NCI-H226 (cell line): Measurements from ENCODE around the gene OLA1.

ENCODE experiments used
- DNase-seq: peaks from one replicate; pipeline ENCODE4 v3.0.0-alpha.2; 2015

The OLA1 gene

DNA sequence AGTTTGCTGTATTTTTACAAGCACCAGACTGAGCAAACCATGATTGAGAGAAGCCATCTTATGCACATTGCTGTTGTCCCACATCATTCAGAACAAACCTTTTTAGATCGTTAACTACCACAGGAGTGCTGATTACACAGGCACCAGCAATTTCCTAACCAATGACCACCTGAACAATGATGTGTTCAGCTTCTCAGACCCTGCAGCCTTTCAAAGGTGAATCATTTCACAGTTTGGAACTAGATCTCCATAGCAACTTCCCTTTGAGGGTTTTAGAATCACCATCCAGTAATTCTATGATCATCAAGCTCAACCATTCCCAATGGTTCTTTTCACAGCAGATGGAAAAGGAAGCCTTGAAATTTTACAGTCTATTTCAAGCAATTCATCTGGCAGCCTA lies 71.4 kb downstream of the OLA1 start:
- DNase-seq = peak; percentile 78

DNA sequence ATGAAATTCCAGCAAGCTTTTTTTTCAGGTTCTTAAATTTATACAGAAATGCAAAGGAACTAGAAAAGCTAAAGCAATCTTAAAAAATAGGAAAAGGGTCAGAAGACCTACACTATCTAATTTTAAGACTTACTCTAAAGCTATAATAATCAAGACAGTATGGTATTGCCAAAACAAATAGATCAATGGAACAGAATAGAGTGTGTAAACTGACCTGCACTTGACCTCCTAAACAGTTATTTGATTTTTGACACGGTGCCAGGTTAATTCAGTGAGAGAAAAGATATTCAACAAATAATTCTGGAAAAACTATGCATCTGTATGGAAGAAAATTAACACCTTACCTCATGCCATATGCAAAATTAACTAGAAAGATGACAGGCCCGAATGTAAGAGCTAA lies 73.6 kb downstream of the OLA1 start:
- DNase-seq = no peak

DNA sequence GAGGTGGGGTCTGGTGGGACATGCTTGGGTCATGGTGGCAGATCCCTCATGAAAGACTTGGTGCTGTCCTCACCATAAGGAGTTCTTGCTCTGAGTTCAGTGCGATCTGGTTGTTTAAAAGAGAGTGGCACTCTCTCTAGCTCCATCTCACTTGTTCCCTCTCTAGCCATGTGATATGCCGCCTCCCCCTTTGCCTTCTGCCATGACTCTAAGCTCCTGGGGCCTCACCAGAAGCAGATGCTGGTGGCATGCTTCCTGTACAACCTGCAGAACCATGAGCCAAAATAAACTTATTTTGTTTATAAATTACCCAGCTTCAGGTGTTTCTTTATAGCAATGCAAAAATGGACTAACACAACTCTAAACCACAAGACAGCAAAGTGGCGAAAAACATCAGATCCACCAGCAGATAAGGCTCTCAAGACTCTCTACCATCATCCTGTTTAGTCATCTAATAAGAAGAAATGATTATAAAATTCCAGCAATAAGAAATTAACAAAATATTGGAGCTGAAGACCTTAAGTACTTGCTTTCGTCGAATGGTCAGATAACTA lies 75.5 kb downstream of the OLA1 start:
- DNase-seq = no peak

DNA sequence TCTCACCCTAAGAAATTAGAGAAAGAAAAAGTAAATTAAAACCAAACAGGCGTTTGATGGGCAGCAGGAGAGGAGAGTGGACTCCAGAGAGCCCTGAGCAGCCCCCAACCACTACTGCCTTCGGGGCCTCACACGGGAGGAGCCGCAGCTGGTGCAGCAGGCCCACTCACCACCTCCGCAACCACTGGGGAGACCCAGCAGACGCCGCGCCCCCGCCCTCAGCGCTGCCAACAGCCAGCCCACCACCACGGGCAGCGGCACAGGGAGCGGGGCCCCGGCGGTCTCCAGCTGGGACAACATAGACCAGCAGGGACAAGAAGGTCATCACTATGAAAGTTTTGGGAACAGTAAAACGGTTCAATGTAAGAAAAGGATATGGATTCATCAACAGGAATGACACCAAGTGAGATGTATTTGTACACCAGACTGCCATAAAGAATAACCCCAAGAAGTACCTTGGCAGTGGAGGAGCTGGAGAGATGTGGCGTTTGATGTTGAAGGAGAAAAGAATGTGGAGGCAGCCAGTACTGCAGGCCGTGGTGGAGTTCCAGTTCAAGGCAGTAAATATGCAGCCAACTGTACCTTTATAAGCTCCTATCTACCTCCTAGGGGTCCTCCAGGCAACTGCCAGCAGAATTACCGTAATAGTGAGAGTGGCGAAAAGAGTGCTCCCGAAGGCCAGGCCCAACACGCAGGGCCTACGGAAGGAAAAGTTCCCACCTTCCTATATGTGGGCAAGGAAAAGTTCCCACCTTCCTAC lies 76.5 kb downstream of the OLA1 start:
- no peak for DNase-seq

GRCh38 chr2:174169372-174169771 lies 79.0 kb downstream of the OLA1 start:
- no peak for DNase-seq

DNA sequence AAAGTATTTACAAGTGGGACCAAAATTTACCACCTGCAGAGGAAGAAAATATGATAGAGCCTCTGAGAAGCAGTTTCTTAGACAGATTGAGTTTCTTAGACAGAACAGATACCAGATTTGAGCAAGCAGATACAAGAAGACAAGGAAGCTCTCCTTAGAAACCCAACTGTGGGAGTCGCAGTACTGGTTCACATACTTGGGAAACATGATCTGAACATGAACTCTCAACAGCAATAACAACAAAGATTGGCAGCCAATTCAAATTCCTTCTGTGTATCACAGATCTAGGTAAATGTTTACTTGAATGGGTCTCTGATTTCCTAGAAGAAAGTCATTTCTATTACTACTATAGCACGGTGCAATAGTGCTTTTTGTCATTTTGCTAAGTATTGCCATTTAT lies 82.1 kb downstream of the OLA1 start:
- DNase-seq = peak; percentile 72

DNA sequence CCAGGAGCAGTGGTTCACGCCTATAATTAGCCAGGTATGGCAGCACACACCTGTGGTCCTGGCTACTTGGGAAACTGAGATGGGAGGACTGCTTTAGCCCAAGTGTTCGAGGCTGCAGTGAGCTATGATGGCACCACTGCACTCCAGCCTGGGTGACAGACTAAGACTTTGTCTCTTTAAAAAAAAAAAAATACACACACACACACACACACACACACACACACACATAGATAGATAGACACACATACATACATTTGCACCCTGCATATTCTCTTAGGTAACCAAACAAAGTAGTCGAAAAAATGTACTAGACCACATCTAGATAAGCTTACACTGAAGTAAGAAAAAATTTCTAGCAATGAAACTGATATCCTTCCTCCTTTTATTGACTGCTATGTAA lies 86.8 kb downstream of the OLA1 start:
- no peak for DNase-seq

- DNase-seq = peak; percentile 12
Observed at GRCh38 chr2:174158003-174158402, 90.3 kb downstream of the OLA1 start.

DNA sequence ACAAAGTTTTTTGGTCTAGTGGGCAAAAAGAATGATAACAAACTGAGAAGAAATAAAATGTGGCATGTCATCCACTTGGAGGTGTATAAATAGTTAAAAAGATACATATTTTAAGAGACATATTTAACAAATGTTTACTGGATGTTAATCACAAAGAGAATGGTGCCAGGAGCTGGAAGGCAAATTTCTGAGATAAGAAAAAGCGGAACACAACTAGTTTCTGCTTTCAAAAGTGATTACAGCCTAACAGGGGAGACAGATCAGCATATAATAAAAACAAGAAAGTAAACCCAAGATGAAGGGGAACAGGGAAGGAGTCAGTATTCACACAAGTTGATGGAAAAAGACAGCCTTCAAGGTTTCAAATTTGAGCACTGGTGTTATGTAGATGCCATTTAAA lies 91.3 kb downstream of the OLA1 start:
- peak; percentile 69 for DNase-seq

GRCh38 chr2:174153757-174154680 lies 94.3 kb downstream of the OLA1 start:
- peak; percentile 69 for DNase-seq

DNA sequence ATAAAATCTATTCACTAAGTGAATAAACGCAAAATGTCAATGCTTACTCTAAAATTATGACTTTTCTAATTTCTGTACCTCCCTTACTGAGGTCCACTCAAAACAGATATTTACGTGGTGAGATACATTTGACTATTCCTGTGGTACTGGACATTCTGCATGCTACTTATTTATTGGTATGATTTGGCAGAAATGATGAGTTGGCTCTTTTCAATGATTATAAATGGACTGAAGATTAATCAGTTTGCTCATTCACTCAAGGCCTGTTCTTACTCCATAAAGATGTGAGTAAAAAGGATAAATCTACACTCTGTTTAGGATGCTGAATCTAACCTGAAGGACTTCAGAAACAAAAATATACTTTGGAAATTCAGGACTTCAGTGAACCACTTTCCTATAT lies 98.8 kb downstream of the OLA1 start:
- no peak for DNase-seq

DNA sequence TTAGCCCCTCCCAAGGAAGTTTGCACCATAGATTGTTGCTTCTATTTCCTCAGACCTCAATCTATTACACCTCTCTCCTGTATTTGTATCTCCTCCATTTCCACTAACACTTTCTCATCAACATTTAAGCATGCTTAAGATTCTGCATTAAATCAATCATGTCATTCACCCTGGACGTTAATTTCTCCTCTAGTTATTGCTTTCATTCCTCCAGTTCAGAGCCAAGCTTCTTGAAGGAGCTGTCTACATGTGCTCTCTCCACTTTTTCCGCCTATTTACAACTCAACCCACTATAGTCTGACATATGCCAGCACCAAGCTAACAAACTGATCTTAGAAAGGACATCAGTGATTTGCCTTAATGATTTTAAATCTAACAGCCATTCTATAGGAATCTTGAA lies 99.5 kb downstream of the OLA1 start:
- no peak for DNase-seq

- DNase-seq = no peak
Observed at GRCh38 chr2:174145827-174146226, 102.5 kb downstream of the OLA1 start.

DNA sequence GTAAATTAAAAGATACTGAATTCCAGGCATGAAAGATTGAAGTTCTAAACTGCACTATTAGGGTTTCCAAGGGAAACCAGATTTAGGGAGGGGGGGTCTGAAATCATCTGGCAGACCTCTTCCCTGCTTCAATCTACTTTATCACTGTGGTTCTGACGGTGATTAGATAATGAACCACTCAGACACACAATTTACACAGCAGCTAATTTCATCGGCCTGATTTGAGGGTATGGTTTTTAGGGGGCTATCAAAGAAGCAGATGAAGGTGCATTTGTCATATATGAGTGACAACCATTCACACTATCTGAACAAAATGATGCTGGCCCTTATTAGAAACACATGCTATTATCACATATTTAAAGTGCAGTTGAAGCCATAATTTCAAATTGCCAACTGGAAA lies 106.0 kb downstream of the OLA1 start:
- no peak for DNase-seq

- peak; percentile 41 for DNase-seq
Observed at GRCh38 chr2:174138161-174138560, 110.2 kb downstream of the OLA1 start.

GRCh38 chr2:174135981-174136380 lies 112.4 kb downstream of the OLA1 start:
- DNase-seq = no peak

GRCh38 chr2:174125090-174125489 lies 123.2 kb downstream of the OLA1 start:
- DNase-seq = no peak

GRCh38 chr2:174124181-174124580 lies 124.2 kb downstream of the OLA1 start:
- DNase-seq = no peak

DNA sequence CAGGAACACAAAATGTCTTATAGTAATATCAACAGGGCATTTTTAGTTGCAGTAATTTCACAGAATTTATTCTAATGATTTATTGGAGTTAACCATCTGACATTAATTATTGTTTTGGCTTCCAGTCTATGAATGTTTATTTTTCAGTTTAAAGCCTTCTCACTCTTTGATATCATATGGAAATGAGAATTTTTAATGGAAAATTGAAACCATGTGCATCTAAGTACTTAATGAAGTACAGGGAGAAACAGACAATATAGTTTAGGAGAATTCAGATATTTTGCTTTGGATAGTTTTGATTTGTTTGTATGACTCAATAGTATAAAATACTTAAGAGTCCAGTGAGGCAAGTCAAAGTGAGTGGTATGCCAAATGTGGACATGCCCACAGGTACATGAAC lies 126.1 kb downstream of the OLA1 start:
- DNase-seq = no peak

- peak; percentile 15 for DNase-seq
Observed at GRCh38 chr2:174121612-174122011, 126.7 kb downstream of the OLA1 start.

GRCh38 chr2:174121175-174121574 lies 127.2 kb downstream of the OLA1 start:
- no peak for DNase-seq

DNA sequence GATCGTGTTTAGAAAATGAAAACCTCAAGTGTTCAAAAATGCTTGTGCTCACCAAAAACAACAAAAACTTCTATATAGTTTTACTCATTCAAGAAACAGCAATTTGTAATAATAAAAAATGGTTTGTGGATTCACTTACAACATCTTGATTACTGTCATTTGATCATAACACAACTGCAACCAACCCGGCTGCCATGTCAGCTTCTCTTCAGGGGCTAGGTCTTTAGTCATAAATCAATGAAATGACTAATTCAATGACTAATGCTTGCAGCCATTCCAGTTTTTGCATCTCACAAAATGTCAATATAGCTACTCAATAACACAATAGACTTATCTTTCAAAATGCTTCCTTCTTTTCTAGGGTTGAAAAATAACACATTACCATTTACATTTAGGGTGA lies 128.0 kb downstream of the OLA1 start:
- DNase-seq = no peak

GRCh38 chr2:174117951-174118930 lies 130.1 kb downstream of the OLA1 start:
- peak; percentile 89 for DNase-seq
